Adipocyte (in vitro differentiated cells): Measurements from ENCODE around the gene MX1.

Experiments used
- DNase-seq: peaks from one replicate; pipeline ENCODE4 v3.0.0-alpha.2; 2015; ENCODE audit warnings: low read depth
- H3K27me3 ChIP-seq: replicated peaks from 2 replicates; pipeline ENCODE4 v1.7.0; 2013; ENCODE audit warnings: mild to moderate bottlenecking, low read length, moderate library complexity; ENCODE audit not compliant: control insufficient read depth, insufficient read depth
- H3K36me3 ChIP-seq: 2 replicates; pipeline ENCODE4 v1.7.0; 2013; ENCODE audit warnings: low read length, mild to moderate bottlenecking, moderate library complexity; ENCODE audit not compliant: control insufficient read depth, insufficient read depth, severe bottlenecking
- H3K4me1 ChIP-seq: 2 replicates; pipeline ENCODE4 v1.7.0; 2013; ENCODE audit warnings: mild to moderate bottlenecking, low read length, moderate library complexity; ENCODE audit not compliant: control insufficient read depth, insufficient read depth
- H3K4me3 ChIP-seq: 2 replicates; pipeline ENCODE4 v1.7.0; 2013; ENCODE audit warnings: mild to moderate bottlenecking, low read length, moderate library complexity
- H3K9ac ChIP-seq: 2 replicates; pipeline ENCODE4 v1.7.0; 2013; ENCODE audit warnings: mild to moderate bottlenecking, low read length, moderate library complexity
- H3K9me3 ChIP-seq: 2 replicates; pipeline ENCODE4 v1.7.0; 2013; ENCODE audit warnings: mild to moderate bottlenecking, low read length, moderate library complexity; ENCODE audit not compliant: control insufficient read depth

The MX1 gene

DNA sequence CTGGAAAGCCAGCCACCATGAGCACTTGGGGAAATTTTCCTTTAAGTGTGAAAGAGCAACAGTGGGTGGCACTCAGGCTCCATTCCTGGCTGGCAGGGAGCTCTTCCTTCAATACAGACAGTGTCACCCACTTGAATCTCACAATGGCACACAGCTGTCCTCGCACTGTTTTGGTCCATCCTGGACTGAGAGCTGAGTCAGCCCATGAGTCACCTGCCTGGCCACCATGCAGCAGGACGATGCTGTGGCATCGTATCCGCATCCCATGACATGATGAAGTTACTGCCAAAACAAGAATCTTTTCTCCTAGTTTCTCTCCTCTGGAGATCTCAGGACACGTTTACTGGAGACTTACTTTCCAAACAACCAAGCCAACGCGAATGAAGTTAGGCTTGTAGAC, 75.9 kb downstream of the MX1 start:
- no peaks in the 10 kb centered on the region for H3K36me3 ChIP-seq
- no peaks in the 10 kb centered on the region for H3K4me1 ChIP-seq
- no peak overlapping the region for H3K9ac ChIP-seq
- H3K9me3 ChIP-seq: no peaks in the 10 kb centered on the region
- DNase-seq: no peak
- H3K27me3 ChIP-seq: peaks cover 79% of the 10 kb centered on the region
- no peak overlapping the region for H3K4me3 ChIP-seq

DNA sequence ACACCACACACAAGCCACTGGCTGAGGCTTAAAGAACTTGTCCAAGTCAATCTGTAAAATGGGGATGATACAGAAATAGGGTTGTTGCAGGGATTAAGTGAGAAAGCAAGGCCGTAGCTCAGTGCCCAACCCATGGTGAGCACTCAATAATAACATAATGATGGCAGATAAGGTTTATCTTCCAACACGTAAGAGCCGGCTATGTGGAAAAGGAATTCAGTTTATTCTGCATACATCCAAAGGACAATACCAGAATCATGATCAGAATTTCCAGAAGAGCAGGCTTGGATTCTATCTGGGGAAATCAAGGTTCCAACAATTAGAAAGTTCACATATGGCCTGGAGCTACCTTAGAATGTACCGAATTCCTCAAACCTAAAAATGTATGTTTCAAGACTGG, 77.3 kb downstream of the MX1 start:
- Histone ChIP-seq H3K4me1 (no peaks in the 10 kb centered on the region), H3K27me3 (peaks cover 73% of the 10 kb centered on the region), H3K9me3 (no peaks in the 10 kb centered on the region), H3K4me3 (no peak overlapping the region), H3K36me3 (no peaks in the 10 kb centered on the region), H3K9ac (no peak overlapping the region)
- no peak for DNase-seq

DNA sequence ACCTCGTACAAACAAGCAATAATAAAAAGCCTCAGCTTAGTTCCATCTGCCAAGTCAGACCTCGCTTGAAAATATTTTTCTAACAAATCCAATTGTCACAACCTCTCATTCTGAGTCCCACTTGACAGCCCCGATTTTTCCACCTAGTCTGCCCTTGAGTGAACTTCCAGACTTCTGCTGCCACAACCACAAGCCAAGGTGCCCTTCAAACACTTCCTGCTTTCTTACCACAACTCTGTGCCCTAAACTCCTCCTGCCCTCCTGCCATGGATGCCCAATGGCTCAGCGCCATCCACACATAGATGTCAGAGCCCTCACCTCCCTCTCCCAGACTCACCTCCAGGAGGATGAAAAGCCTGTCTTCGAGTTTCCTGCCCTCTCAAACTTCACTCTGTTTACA, 78.0 kb downstream of the MX1 start:
- H3K4me1 ChIP-seq: no peaks in the 10 kb centered on the region
- no peak for DNase-seq
- H3K4me3 ChIP-seq: no peak overlapping the region
- H3K27me3 ChIP-seq: peaks cover 73% of the 10 kb centered on the region
- no peaks in the 10 kb centered on the region for H3K9me3 ChIP-seq
- H3K9ac ChIP-seq: no peak overlapping the region
- no peaks in the 10 kb centered on the region for H3K36me3 ChIP-seq

DNA sequence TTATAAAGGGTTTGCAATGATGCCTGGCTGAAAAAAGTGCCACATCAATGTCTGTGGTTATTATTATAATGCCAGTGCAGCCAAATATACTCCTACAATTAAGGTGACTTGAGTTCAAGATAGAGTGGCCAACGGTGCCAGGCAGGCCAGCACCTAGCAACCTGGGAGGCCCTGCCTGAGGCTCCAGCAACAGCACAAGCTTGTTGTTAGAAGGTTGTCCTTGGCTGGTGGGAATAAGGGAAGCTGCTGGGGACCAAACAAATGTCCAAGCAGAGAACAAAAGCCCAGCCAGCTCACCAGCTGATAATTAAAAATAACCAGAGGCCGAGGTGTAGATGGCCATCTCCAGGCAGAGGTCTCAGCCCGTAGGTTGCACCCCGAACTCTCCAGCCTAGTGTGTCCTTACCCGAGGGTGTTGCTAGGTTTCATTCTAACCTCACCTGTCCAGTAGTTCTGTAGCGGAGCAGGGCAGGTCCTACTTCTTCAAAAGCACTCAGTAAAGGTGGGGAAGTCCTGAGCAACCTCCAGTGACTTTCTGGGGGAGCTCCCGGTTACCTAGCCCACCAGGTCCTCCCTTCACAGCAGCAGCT, 80.1 kb downstream of the MX1 start:
- Histone ChIP-seq H3K9me3 (no peaks in the 10 kb centered on the region), H3K4me3 (no peak overlapping the region), H3K27me3 (peaks cover 69% of the 10 kb centered on the region), H3K36me3 (no peaks in the 10 kb centered on the region), H3K9ac (no peak overlapping the region), H3K4me1 (no peaks in the 10 kb centered on the region)
- DNase-seq: no peak

DNA sequence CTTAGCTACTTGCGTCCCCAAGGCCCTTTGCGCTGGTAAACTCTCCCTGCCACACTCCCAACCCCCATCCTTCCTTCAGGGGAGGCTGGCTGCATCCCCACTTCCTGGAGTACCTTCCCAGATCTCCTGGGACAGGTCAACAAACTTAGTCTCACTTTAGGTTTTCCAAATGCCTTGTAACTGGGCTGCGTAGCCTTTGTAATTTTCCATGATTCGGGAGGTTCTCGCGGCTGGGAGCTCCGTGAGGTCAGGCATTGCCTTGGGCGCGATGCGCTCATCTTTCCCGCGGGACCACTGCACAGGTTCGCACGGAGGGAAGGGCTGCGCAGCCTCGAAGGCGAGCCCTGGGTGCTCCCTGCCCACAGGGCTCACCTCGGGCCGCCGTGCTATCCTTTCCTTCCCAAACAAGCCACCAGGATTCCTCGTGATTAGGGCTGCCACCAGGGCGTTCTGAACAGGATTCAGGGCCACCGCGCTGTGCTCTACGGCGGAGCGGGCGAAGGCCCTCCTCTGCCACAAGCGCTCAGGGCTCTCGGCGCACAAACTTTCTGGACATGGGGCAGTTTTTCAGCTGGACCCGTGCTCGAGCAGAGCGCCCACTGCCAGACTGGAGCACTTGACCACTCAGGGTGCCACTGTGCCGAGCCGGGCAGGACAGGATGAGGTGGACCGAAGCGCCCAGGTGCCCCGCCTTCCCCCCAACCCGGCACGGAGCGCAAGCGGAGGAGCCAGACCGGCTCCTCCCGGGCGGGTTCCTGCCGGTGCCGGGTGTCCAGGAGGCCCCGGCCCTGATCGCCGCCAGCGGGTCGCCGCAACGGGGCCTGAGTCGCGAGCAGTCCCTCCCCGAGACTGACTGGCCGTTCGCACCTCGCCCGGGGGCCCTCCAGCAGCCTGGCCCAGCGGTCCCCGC, 80.8 kb downstream of the MX1 start:
- H3K27me3 ChIP-seq: peaks cover 76% of the 10 kb centered on the region
- no peaks in the 10 kb centered on the region for H3K4me1 ChIP-seq
- DNase-seq: peak; percentile 23
- H3K9ac ChIP-seq: no peak overlapping the region
- no peaks in the 10 kb centered on the region for H3K9me3 ChIP-seq
- no peak overlapping the region for H3K4me3 ChIP-seq
- no peaks in the 10 kb centered on the region for H3K36me3 ChIP-seq

DNA sequence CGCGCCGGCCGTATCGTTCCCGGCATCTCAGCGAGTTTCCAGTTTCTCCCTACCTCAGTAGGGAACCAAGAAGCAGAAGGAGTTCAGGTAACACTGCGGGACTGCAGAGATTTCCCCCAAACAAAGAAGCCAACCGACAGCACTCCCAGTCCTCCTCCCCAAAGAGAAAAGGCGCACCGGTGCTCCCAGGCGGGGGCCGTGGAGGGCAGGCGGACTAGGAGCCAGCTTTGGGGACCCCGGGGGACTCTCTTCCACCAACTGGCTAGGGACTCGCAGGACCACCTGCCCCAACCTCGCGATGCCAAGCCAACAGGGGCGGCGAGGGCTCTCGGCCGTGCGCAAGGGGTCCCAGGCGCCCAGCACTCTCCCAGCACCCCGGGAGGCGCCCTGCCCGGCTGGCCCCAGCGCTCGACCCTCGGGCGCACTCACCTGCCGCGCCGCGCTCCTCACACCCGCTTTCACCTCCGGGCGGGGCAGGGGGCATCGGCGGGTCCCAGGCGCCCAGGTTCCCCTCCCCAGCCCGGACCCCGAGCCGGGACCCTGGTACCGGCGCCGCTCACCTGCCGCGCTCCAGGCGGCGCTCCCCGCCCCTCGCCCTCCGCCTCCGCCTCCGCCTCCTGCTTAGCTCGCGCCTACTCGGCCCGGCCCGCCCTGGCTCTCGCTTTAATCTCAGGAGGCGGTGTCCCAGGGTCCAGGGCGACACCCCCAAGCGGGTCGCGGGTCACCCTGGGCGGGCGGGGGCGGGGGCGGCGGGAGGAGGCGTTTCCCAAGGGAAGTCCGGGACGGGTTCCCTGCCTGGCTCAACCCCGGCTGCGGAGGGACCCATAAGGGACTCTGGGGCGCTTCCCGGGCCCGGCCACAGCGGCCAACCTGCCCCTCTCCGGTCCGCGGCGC, 81.7 kb downstream of the MX1 start, which contains the start of gene TMPRSS2:
TMPRSS2 (minus strand) TSS at position 638 of the 894 bp plus-strand sequence. CDS start 10,025 bp downstream, outside the sequence.
- H3K4me1 ChIP-seq: no peaks in the 10 kb centered on the region
- peaks cover 76% of the 10 kb centered on the region for H3K27me3 ChIP-seq
- no peak within 1 kb of the TSS for H3K4me3 ChIP-seq
- H3K36me3 ChIP-seq: no peaks in the 10 kb centered on the region
- no peak for DNase-seq
- H3K9me3 ChIP-seq: no peaks in the 10 kb centered on the region
- no peak within 1 kb of the TSS for H3K9ac ChIP-seq

DNA sequence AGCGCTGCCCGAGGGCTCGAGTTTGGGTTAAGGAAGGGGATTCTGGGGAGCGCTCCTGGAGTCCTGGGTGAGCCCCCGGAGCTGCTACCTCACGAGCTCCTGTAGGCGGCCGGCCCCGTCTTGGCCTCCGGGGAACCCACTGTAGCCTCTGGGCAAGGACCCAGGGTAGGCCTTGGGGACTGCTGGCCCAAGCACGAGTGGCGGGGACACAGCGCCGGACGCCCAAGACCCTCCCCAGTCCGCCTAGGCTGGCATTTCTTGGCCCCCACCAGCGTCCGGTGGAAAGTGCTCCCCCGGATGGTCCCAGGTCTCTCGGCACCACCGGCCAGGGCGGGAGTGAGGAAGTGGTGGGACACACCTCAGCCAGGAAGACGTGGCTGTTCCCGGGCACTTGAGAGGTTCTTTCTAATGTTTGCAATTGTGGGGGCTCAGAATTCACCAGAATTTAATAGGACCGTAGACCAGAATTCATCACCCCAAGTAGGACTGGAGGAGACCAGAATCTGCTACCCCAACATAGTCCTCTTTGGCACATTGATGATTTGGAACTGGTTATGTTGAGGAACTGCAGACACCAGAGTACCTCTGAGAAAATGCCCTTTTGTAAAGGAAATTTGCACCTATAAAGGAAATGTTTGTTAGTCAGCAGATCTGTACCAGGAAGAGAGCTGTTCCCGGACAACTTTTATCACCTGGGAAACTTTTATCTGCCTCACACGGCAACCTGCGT, 82.5 kb downstream of the MX1 start:
- peaks cover 76% of the 10 kb centered on the region for H3K27me3 ChIP-seq
- no peaks in the 10 kb centered on the region for H3K4me1 ChIP-seq
- H3K36me3 ChIP-seq: no peaks in the 10 kb centered on the region
- DNase-seq: no peak
- no peaks in the 10 kb centered on the region for H3K9me3 ChIP-seq
- H3K4me3 ChIP-seq: no peak overlapping the region
- no peak overlapping the region for H3K9ac ChIP-seq
